ENCODE measurements around the gene AKAP17A. TPM values are rescaled to one million over a fixed set of nuclear protein-coding genes. Genes with fewer than 3 reads are reported as not detected.
"Not testable (repeated sequence)": the region's sequence is repeated elsewhere in the genome, so short reads cannot be mapped to it uniquely, and the experiment has no call there.

AKAP17A gene
- total RNA-seq, 1 experiment from 2014 or later = 39.9 TPM

GRCh38 chrX:1564750-1565683 is 26.4 kb upstream of the AKAP17A start:
- Histone ChIP-seq H3K27me3 (replicated peaks; ENCODE audit: control insufficient read depth, insufficient read depth, low read length) (no peaks in the 10 kb centered on the region), H3K4me1 (no peaks in the 10 kb centered on the region), H3K36me3 (ENCODE audit: control insufficient read depth, insufficient read depth, low read length) (no peaks in the 10 kb centered on the region), H3K9me3 (no peaks in the 10 kb centered on the region), H3K4me3 (ENCODE audit: low read depth, low read length) (no peak overlapping the region)
- no peak for DNase-seq
- Mint-ChIP-seq H3K27me3 (ENCODE audit: insufficient read depth, unreplicated experiment) (peaks cover 5% of the 10 kb centered on the region), H3K9me3 (ENCODE audit: unreplicated experiment) (no peaks in the 10 kb centered on the region), H3K4me3 (ENCODE audit: unreplicated experiment) (no peak overlapping the region), H3K27ac (ENCODE audit: unreplicated experiment) (no peak overlapping the region), H3K4me1 (ENCODE audit: low read depth, unreplicated experiment) (no peaks in the 10 kb centered on the region), H3K36me3 (ENCODE audit: insufficient read depth, unreplicated experiment) (no peaks in the 10 kb centered on the region)
- POLR2A ChIA-PET = no interaction called here
- BruUV-seq (replicated peaks) = no TSS peak
- intact Hi-C loops (cut with micrococcal nuclease; ENCODE audit: unreplicated experiment) = loop anchor here (1.0 kb wide), 1 partner anchor 26 kb away; the partner anchor contains the start of gene AKAP17A
- no peak for TF ChIP-seq CTCF (IDR thresholded peaks at IDR 0.05; ENCODE audit: insufficient read depth in 1 of 2, low read depth in 1 of 2, low read length in 1 of 2, severe bottlenecking in 1 of 2, unreplicated experiment in 1 of 2)
- CTCF ChIA-PET = no interaction called here

GRCh38 chrX:1574181-1574580 is 17.2 kb upstream of the AKAP17A start:
- BruUV-seq (replicated peaks); H3K4me1 Mint-ChIP-seq (ENCODE audit: low read depth, unreplicated experiment); H3K9me3 Mint-ChIP-seq (ENCODE audit: unreplicated experiment); DNase-seq; H3K36me3 Mint-ChIP-seq (ENCODE audit: insufficient read depth, unreplicated experiment); H3K4me3 ChIP-seq (ENCODE audit: low read depth, low read length); H3K27me3 ChIP-seq (replicated peaks; ENCODE audit: control insufficient read depth, insufficient read depth, low read length); H3K9me3 ChIP-seq; H3K4me3 Mint-ChIP-seq (ENCODE audit: unreplicated experiment); intact Hi-C loops (cut with micrococcal nuclease; ENCODE audit: unreplicated experiment); H3K36me3 ChIP-seq (ENCODE audit: control insufficient read depth, insufficient read depth, low read length); H3K27me3 Mint-ChIP-seq (ENCODE audit: insufficient read depth, unreplicated experiment); H3K4me1 ChIP-seq; H3K27ac Mint-ChIP-seq (ENCODE audit: unreplicated experiment); CTCF ChIA-PET; POLR2A ChIA-PET: not testable (repeated sequence)

GRCh38 chrX:1576201-1576992 is 15.0 kb upstream of the AKAP17A start:
- no peaks in the 10 kb centered on the region for H3K36me3 ChIP-seq (ENCODE audit: control insufficient read depth, insufficient read depth, low read length)
- no peaks in the 10 kb centered on the region for H3K4me1 ChIP-seq
- no peaks in the 10 kb centered on the region for H3K36me3 Mint-ChIP-seq (ENCODE audit: insufficient read depth, unreplicated experiment)
- H3K9me3 Mint-ChIP-seq (ENCODE audit: unreplicated experiment) = no peaks in the 10 kb centered on the region
- H3K4me3 Mint-ChIP-seq (ENCODE audit: unreplicated experiment) = no peak overlapping the region
- H3K27ac Mint-ChIP-seq (ENCODE audit: unreplicated experiment) = no peak overlapping the region
- DNase-seq = no peak
- CTCF ChIA-PET = no interaction called here
- no peaks in the 10 kb centered on the region for H3K27me3 ChIP-seq (replicated peaks; ENCODE audit: control insufficient read depth, insufficient read depth, low read length)
- no peaks in the 10 kb centered on the region for H3K4me1 Mint-ChIP-seq (ENCODE audit: low read depth, unreplicated experiment)
- no peak for TF ChIP-seq CTCF (IDR thresholded peaks at IDR 0.05; ENCODE audit: insufficient read depth in 1 of 2, low read depth in 1 of 2, low read length in 1 of 2, severe bottlenecking in 1 of 2, unreplicated experiment in 1 of 2)
- H3K9me3 ChIP-seq = no peaks in the 10 kb centered on the region
- intact Hi-C loops (cut with micrococcal nuclease; ENCODE audit: unreplicated experiment) = no loop called here
- POLR2A ChIA-PET = no interaction called here
- BruUV-seq (replicated peaks) = no TSS peak
- no peaks in the 10 kb centered on the region for H3K27me3 Mint-ChIP-seq (ENCODE audit: insufficient read depth, unreplicated experiment)
- no peak overlapping the region for H3K4me3 ChIP-seq (ENCODE audit: low read depth, low read length)
